Ecto neural progenitor cell (in vitro differentiated cells): ENCODE results near the gene RPS25.
"Not testable (repeated sequence)": the region's sequence is repeated elsewhere in the genome, so short reads cannot be mapped to it uniquely, and the experiment has no call there.

Experiments used
- DNase-seq: peaks from one replicate; pipeline ENCODE4 v3.0.0-alpha.2; 2018; ENCODE audit warnings: low spot score

The RPS25 gene

DNA sequence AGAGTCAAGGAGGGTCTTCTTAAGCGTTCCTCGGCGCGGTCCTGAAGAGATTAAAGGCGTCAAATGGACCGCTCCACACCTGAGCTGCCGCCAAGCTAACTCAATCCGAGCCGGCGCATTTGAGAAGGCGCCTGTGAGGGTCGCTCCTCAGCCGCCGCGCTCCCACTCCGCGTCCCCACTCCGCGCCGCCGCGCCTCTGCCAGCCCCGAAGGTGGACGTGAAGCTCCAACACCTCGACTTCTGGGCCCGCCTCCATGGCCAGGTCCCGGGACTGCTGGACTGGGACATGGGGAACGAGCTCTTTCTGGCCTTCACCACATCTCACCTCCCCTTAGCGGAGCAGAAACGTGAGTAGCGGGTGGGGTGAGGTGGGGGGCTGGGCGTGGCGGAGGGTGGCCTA, 46.5 kb downstream of the RPS25 start, which contains the start of gene FOXR1:
FOXR1 (plus strand) TSS at position 116 of the 400 bp plus-strand sequence; CDS start at position 287, 171 bp downstream.
- no peak for DNase-seq

DNA sequence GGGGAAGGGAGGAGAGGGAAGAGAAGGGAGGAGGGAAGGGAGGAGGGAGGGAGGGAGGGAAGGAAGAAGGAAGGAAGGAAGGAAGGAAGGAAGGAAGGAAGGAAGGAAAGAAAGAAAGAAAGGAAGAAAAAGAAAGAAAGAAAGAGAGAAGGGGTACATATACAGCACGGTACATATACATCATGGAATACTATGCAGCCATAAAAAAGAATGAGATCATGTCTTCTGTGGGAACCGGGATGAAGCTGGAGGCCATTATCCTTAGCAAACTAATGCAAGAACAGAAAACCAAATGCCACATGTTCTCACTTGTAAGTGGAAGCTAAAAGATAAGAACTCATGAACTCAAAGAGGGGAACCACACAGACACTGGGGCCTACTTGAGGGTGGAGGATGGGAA, 48.6 kb downstream of the RPS25 start:
- DNase-seq = not testable (repeated sequence)
